Naive thymus-derived CD4-positive, alpha-beta T cell (primary cell): ENCODE results near the gene SNCG. TPM values are rescaled to one million over a fixed set of nuclear protein-coding genes. Genes with fewer than 3 reads are reported as not detected.

Experiments used
- ATAC-seq: fragments of 150-1000 bp; cut with Tn5 transposase; 2 replicates; pipeline ENCODE4 v1.10.0; 2021; ENCODE audit warnings: mild to moderate bottlenecking, moderate library complexity
- CTCF ChIA-PET: fragments of 350-600 bp; sonication (Branson Sonifier 250); formaldehyde crosslinking; loops from one replicate; lab custom pipeline; 2021; ENCODE audit warnings: antibody characterized with exemption; lab: Charles Lee
- POLR2A ChIA-PET: fragments of 350-600 bp; sonication (Branson Sonifier 250); formaldehyde crosslinking; loops from one replicate; lab custom pipeline; 2021; ENCODE audit warnings: antibody characterized with exemption, inconsistent platforms; lab: Charles Lee
- DNase-seq, 9 donors: peaks; one replicate each; pipeline versions ENCODE4 v3.0.0 to v3.0.0-alpha.2; 2020 to 2022; ENCODE audit warnings: mixed read lengths in 1 of 9
- H3K27ac ChIP-seq: one replicate; pipeline ENCODE4 v1.7.0; 2013; ENCODE audit warnings: mild to moderate bottlenecking, low read depth, low read length, moderate library complexity
- H3K27me3 ChIP-seq, 2 donors: one replicate each; pipeline ENCODE4 v1.7.0; 2013; ENCODE audit warnings: low read length in 2 of 2, mild to moderate bottlenecking in 2 of 2, moderate library complexity in 2 of 2; ENCODE audit not compliant: control insufficient read depth in 2 of 2, insufficient read depth in 2 of 2
- H3K36me3 ChIP-seq, 3 experiments: 1 replicate in 2 of 3; 2 replicates in 1 of 3; pipeline ENCODE4 v1.7.0; 2013; ENCODE audit warnings: low read length in 3 of 3, mild to moderate bottlenecking in 3 of 3, moderate library complexity in 1 of 3; ENCODE audit not compliant: insufficient read depth in 3 of 3, control insufficient read depth in 2 of 3
- H3K4me1 ChIP-seq, 2 donors: one replicate each; pipeline ENCODE4 v1.7.0; 2013; ENCODE audit warnings: low read length in 2 of 2, mild to moderate bottlenecking in 2 of 2, moderate library complexity in 1 of 2; ENCODE audit not compliant: control insufficient read depth in 2 of 2, insufficient read depth in 2 of 2
- H3K4me3 ChIP-seq: 2 replicates; pipeline ENCODE4 v1.7.0; 2013; ENCODE audit warnings: mild to moderate bottlenecking, low read length
- H3K9me3 ChIP-seq, 3 experiments: 1 replicate in 2 of 3; 2 replicates in 1 of 3; pipeline ENCODE4 v1.7.0; 2013; ENCODE audit warnings: low read length in 3 of 3; ENCODE audit not compliant: control insufficient read depth in 2 of 3
- H3K27ac Mint-ChIP-seq, 9 donors: one replicate each; pipeline ENCODE4 v1.8.0; 2020 to 2022; ENCODE audit warnings: mixed read lengths in 9 of 9, mild to moderate bottlenecking in 8 of 9, moderate library complexity in 5 of 9, inconsistent platforms in 2 of 9
- H3K27me3 Mint-ChIP-seq, 5 donors: one replicate each; pipeline ENCODE4 v1.8.0; 2021 to 2022; ENCODE audit warnings: mixed read lengths in 5 of 5, mild to moderate bottlenecking in 1 of 5
- H3K36me3 Mint-ChIP-seq, 5 donors: one replicate each; pipeline ENCODE4 v1.8.0; 2020 to 2022; ENCODE audit warnings: mixed read lengths in 5 of 5, mild to moderate bottlenecking in 3 of 5, inconsistent platforms in 1 of 5
- H3K4me1 Mint-ChIP-seq, 7 donors: one replicate each; pipeline ENCODE4 v1.8.0; 2020 to 2022; ENCODE audit warnings: mixed read lengths in 7 of 7, mild to moderate bottlenecking in 3 of 7, inconsistent platforms in 1 of 7
- H3K4me3 Mint-ChIP-seq, 10 donors: one replicate each; pipeline ENCODE4 v1.8.0; 2020 to 2022; ENCODE audit warnings: mild to moderate bottlenecking in 10 of 10, mixed read lengths in 10 of 10, moderate library complexity in 6 of 10, inconsistent platforms in 2 of 10
- H3K9me3 Mint-ChIP-seq, 11 donors: one replicate each; pipeline ENCODE4 v1.8.0; 2020 to 2022; ENCODE audit warnings: mixed read lengths in 11 of 11, mild to moderate bottlenecking in 4 of 11, inconsistent platforms in 1 of 11, moderate library complexity in 1 of 11
- intact Hi-C, 2 donors: fragments of 100-400 bp; cut with micrococcal nuclease; formaldehyde crosslinking; loops; one replicate each; pipeline ENCODE4 v1.15.1; 2023
- polyA plus RNA-seq, 2 donors: library from polyadenylated mRNA; unstranded; fragments of 300-500 nt; fragmentation: Illumina TruSeq; gene quantifications; one replicate each; pipeline ENCODE4 v1.2.3, GENCODE V29; 2021
- total RNA-seq, 6 experiments: library from RNA in 5 of 6; stranded (reverse) in 5 of 6; gene quantifications; 1 replicate in 5 of 6; 2 replicates in 1 of 6; pipeline ENCODE4 v1.2.3 and lab custom pipeline; 2021 to 2026

SNCG gene
- total and polyA plus RNA-seq, 7 experiments from 2014 or later, result 0.45 TPM; not detected in 6

GRCh38 chr10:86953747-86954680 is 4.4 kb upstream of the SNCG start:
- peaks cover 7 to 21% (median 17%) of the 10 kb centered on the region in 7 donors for H3K4me1 Mint-ChIP-seq
- H3K27me3 ChIP-seq, result no peaks in the 10 kb centered on the region
- H3K36me3 Mint-ChIP-seq, result peaks cover 0 to 10% (median 6%) of the 10 kb centered on the region in 5 donors
- peaks cover 3 to 24% of the 10 kb centered on the region in 2 donors for H3K4me1 ChIP-seq
- POLR2A ChIA-PET, result interaction anchor here (0.5 to 2.0 kb wide), 2 partner anchors 11 to 83 kb away, joined by 4 to 5 read pairs; no protein-coding TSS in a partner anchor
- H3K9me3 Mint-ChIP-seq, result peaks cover 0 to 27% (median 12%) of the 10 kb centered on the region in 11 donors
- H3K27ac Mint-ChIP-seq, result no peak overlapping the region
- no peak overlapping the region for H3K27ac ChIP-seq
- CTCF ChIA-PET, result interaction anchor here (0.6 to 0.9 kb wide), 2 partner anchors 15 kb away, joined by 3 to 5 read pairs; no protein-coding TSS in a partner anchor
- ATAC-seq (no peak), DNase-seq (no peak)
- H3K4me3 ChIP-seq, result no peak overlapping the region
- no peaks in the 10 kb centered on the region for H3K9me3 ChIP-seq
- H3K27me3 Mint-ChIP-seq, result no peaks in the 10 kb centered on the region
- H3K36me3 ChIP-seq, result no peaks in the 10 kb centered on the region
- intact Hi-C loops, result no loop called here
- no peak overlapping the region for H3K4me3 Mint-ChIP-seq

GRCh38 chr10:86954681-86955500 is 3.5 kb upstream of the SNCG start:
- Histone ChIP-seq H3K4me1 (peaks cover 3 to 19% of the 10 kb centered on the region in 2 donors), H3K27ac (no peak overlapping the region), H3K4me3 (no peak overlapping the region), H3K9me3 (no peaks in the 10 kb centered on the region), H3K36me3 (no peaks in the 10 kb centered on the region), H3K27me3 (no peaks in the 10 kb centered on the region)
- ATAC-seq (no peak), DNase-seq (no peak)
- H3K4me1 Mint-ChIP-seq, result peaks cover 5 to 18% (median 16%) of the 10 kb centered on the region in 7 donors
- peaks cover 0 to 10% (median 6%) of the 10 kb centered on the region in 5 donors for H3K36me3 Mint-ChIP-seq
- H3K27ac Mint-ChIP-seq, result peak overlapping the region in 2 of 9 donors; percentile 47 to 74
- H3K9me3 Mint-ChIP-seq, result peaks cover 0 to 27% (median 12%) of the 10 kb centered on the region in 11 donors
- intact Hi-C loops, result no loop called here
- no peaks in the 10 kb centered on the region for H3K27me3 Mint-ChIP-seq
- peak overlapping the region in 1 of 10 donors; percentile 68 for H3K4me3 Mint-ChIP-seq
- POLR2A ChIA-PET, result interaction anchor here (0.5 to 2.0 kb wide), 2 partner anchors 10 to 82 kb away, joined by 4 to 5 read pairs; no protein-coding TSS in a partner anchor
- CTCF ChIA-PET, result interaction anchor here (0.9 to 1.1 kb wide), 2 partner anchors 14 to 16 kb away, joined by 3 to 4 read pairs; no protein-coding TSS in a partner anchor

GRCh38 chr10:86955501-86956194 is 2.8 kb upstream of the SNCG start:
- intact Hi-C loops, result loop anchor here in 1 of 2 donors (1.0 kb wide), 1 partner anchor 11 kb away; no protein-coding TSS in a partner anchor
- peaks cover 3 to 15% of the 10 kb centered on the region in 2 donors for H3K4me1 ChIP-seq
- ATAC-seq (no peak), DNase-seq (no peak)
- H3K36me3 Mint-ChIP-seq, result peaks cover 0 to 9% (median 6%) of the 10 kb centered on the region in 5 donors
- H3K4me1 Mint-ChIP-seq, result peaks cover 2 to 12% (median 9%) of the 10 kb centered on the region in 7 donors
- peaks cover 0 to 21% (median 9%) of the 10 kb centered on the region in 11 donors for H3K9me3 Mint-ChIP-seq
- no peaks in the 10 kb centered on the region for H3K27me3 ChIP-seq
- CTCF ChIA-PET, result interaction anchor here (1.1 to 2.5 kb wide), 2 partner anchors 11 to 15 kb away, joined by 4 to 11 read pairs; no protein-coding TSS in a partner anchor
- no peak overlapping the region for H3K4me3 ChIP-seq
- H3K9me3 ChIP-seq, result no peaks in the 10 kb centered on the region
- H3K4me3 Mint-ChIP-seq, result no peak overlapping the region
- no peaks in the 10 kb centered on the region for H3K27me3 Mint-ChIP-seq
- no peak overlapping the region for H3K27ac Mint-ChIP-seq
- no peaks in the 10 kb centered on the region for H3K36me3 ChIP-seq
- POLR2A ChIA-PET, result interaction anchor here (1.2 kb wide), 1 partner anchor 15 kb away, joined by 8 read pairs; no protein-coding TSS in a partner anchor
- no peak overlapping the region for H3K27ac ChIP-seq

GRCh38 chr10:86956195-86956847 is 2.1 kb upstream of the SNCG start:
- Mint-ChIP-seq H3K4me3 (no peak overlapping the region), H3K27me3 (no peaks in the 10 kb centered on the region), H3K36me3 (peaks cover 0 to 9% (median 6%) of the 10 kb centered on the region in 5 donors), H3K9me3 (peaks cover 0 to 21% (median 9%) of the 10 kb centered on the region in 11 donors), H3K4me1 (peaks cover 0 to 6% (median 5%) of the 10 kb centered on the region in 7 donors), H3K27ac (peak overlapping the region in 3 of 9 donors; percentile 8 to 49 (median 38))
- peaks cover 0 to 8% of the 10 kb centered on the region in 2 donors for H3K4me1 ChIP-seq
- H3K27ac ChIP-seq, result no peak overlapping the region
- intact Hi-C loops, result loop anchor here in 1 of 2 donors (1.0 kb wide), 1 partner anchor 10 kb away; no protein-coding TSS in a partner anchor
- no peaks in the 10 kb centered on the region for H3K36me3 ChIP-seq
- DNase-seq (no peak), ATAC-seq (no peak)
- CTCF ChIA-PET, result interaction anchor here (1.4 to 2.5 kb wide), 2 partner anchors 10 to 11 kb away, joined by 3 to 11 read pairs; no protein-coding TSS in a partner anchor
- POLR2A ChIA-PET, result interaction anchor here (1.0 to 1.5 kb wide), 3 partner anchors 10 to 14 kb away, joined by 4 to 8 read pairs (median 4); no protein-coding TSS in a partner anchor
- H3K4me3 ChIP-seq, result no peak overlapping the region
- no peaks in the 10 kb centered on the region for H3K9me3 ChIP-seq
- no peaks in the 10 kb centered on the region for H3K27me3 ChIP-seq

GRCh38 chr10:86956848-86957448 is 1.5 kb upstream of the SNCG start:
- peak in 1 of 9 donors; percentile 6 for DNase-seq
- CTCF ChIA-PET, result interaction anchor here (0.7 to 2.5 kb wide), 3 partner anchors 9 to 14 kb away, joined by 3 to 11 read pairs (median 3); no protein-coding TSS in a partner anchor
- peaks cover 0 to 6% (median 2%) of the 10 kb centered on the region in 7 donors for H3K4me1 Mint-ChIP-seq
- Histone ChIP-seq H3K4me3 (no peak overlapping the region), H3K4me1 (peaks cover 0 to 7% of the 10 kb centered on the region in 2 donors), H3K27ac (no peak overlapping the region), H3K36me3 (no peaks in the 10 kb centered on the region), H3K9me3 (no peaks in the 10 kb centered on the region), H3K27me3 (no peaks in the 10 kb centered on the region)
- POLR2A ChIA-PET, result interaction anchor here (1.0 to 1.5 kb wide), 3 partner anchors 11 to 14 kb away, joined by 4 to 8 read pairs (median 4); no protein-coding TSS in a partner anchor
- H3K4me3 Mint-ChIP-seq, result no peak overlapping the region
- intact Hi-C loops, result loop anchor here in 1 of 2 donors (1.0 kb wide), 1 partner anchor 9 kb away; no protein-coding TSS in a partner anchor
- no peak overlapping the region for H3K27ac Mint-ChIP-seq
- no peaks in the 10 kb centered on the region for H3K27me3 Mint-ChIP-seq
- ATAC-seq, result no peak
- peaks cover 0 to 6% (median 5%) of the 10 kb centered on the region in 5 donors for H3K36me3 Mint-ChIP-seq
- H3K9me3 Mint-ChIP-seq, result peaks cover 0 to 17% (median 6%) of the 10 kb centered on the region in 11 donors
